Measurements from ENCODE around the gene TSC22D1. TPM values are rescaled to one million over a fixed set of nuclear protein-coding genes. Genes with fewer than 3 reads are reported as not detected.

The TSC22D1 gene
- total RNA-seq (2012; rRNA removed) (30.8 and 52.2 TPM in 2 replicates), polyA plus RNA-seq (2012; rRNA removed) (42.2 and 44.9 TPM in 2 replicates), Bru-seq, nascent RNA (percentile 95 among the genes with signal in this experiment), BruChase-seq, experiment 1, labeled RNA remaining after a 6-hour chase (percentile 96 among the genes with signal in this experiment), BruChase-seq, experiment 2, labeled RNA remaining after a 2-hour chase (percentile 98 among the genes with signal in this experiment)
- 31.4 and 37.1 TPM in 2 replicates for polyA plus RNA-seq (2012; cell fraction: cytosol; rRNA removed)
- 42.3 and 132 TPM in 2 replicates for polyA plus RNA-seq (2012; cell fraction: nucleus; rRNA removed; ENCODE audit: low replicate concordance)
- long read RNA-seq, full-length matches to known transcripts: 66 of 85 reads
- long read RNA-seq, partial matches to known transcripts: 0 of 85 reads
- long read RNA-seq, other reads (novel, unspliced or antisense): 19 of 85 reads

DNA sequence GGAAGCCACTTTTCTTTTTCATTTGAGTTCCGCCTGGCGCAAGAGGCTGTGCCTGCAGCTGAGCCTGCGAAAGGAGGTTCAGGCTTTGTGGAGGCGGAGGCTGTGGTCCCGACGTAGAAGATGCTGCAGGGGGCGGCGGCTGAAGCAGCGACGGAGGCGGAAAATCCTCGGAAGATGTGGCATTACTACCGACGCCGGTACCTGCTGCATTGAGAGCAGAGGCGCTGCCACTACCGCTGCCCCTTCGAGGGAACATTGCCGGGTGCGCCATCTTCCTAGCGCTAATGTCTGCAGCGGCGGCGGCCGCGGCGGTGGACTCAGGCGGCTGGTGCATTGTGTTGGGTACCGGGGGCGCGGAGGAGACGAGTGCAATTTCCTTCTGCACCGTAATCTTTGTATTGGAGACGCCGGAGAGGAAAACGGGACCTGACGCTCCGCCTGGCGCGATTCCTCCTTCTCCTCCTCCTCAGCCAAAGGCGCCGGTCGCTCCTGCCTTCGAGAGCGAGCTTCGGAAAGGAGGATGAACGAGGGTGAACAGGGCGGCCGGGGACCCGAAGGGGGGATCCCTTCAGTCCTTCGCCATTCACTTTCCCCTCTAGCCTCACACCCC, at the start of gene TSC22D1:
Gene TSC22D1, minus strand, starts transcription at position 590 of the 610 bp plus-strand sequence. Its CDS starts 256 bp downstream, at position 334.
- Histone ChIP-seq H2BK120ac (ENCODE audit: low read depth, low read length) (peak within 1 kb of the TSS; percentile 68), H3K4me3 (ENCODE audit: insufficient read depth, low read depth, low read length) (peak within 1 kb of the TSS; percentile 80), H4K5ac (ENCODE audit: low read depth, low read length) (peak within 1 kb of the TSS; percentile 25; the same call in 1 of the 2 replicates), H2BK20ac (ENCODE audit: low read depth, low read length) (peak within 1 kb of the TSS; percentile 20; the same call in 1 of the 2 replicates), H3K23ac (ENCODE audit: low read depth, low read length) (peak within 1 kb of the TSS; percentile 87), H3K9ac (ENCODE audit: low read depth, low read length) (peak within 1 kb of the TSS; percentile 87), H3K36me3 (ENCODE audit: control insufficient read depth, insufficient read depth, low read length) (peaks cover 11% of the 10 kb centered on the region), H4K8ac (ENCODE audit: low read depth in 2 of 2, low read length in 2 of 2) (peak within 1 kb of the TSS; percentile 59 to 60; a peak in 2 of 4 replicates), H2AK9ac (replicated peaks; ENCODE audit: low read depth, low read length, poor library complexity) (peak within 1 kb of the TSS; percentile 90), H3K14ac (replicated peaks; ENCODE audit: low read depth, low read length) (peak within 1 kb of the TSS; percentile 81), H3K4ac (ENCODE audit: low read depth, low read length) (peak within 1 kb of the TSS; percentile 83), H3K9me3 (ENCODE audit: control insufficient read depth, insufficient read depth, low read length) (no peaks in the 10 kb centered on the region), H2AFZ (replicated peaks; ENCODE audit: low read length, poor library complexity) (peak within 1 kb of the TSS; percentile 92), H2BK15ac (ENCODE audit: low read depth, low read length) (peak within 1 kb of the TSS; percentile 28; the same call in 1 of the 3 replicates), H3K79me1 (ENCODE audit: low read depth in 1 of 2, low read length in 2 of 2) (peaks cover 24 to 44% of the 10 kb centered on the region in 2 experiments), H4K20me1 (ENCODE audit: insufficient read depth, low read length) (peaks cover 35% of the 10 kb centered on the region), H3K4me2 (ENCODE audit: low read depth, low read length) (peak within 1 kb of the TSS; percentile 94), H2AK5ac (ENCODE audit: low read depth, low read length) (peak within 1 kb of the TSS; percentile 53), H3K4me1 (ENCODE audit: control insufficient read depth, insufficient read depth, low read length) (peaks cover 24% of the 10 kb centered on the region), H3K27me3 (ENCODE audit: control insufficient read depth, insufficient read depth, low read length) (no peaks in the 10 kb centered on the region), H3K56ac (ENCODE audit: extremely low read depth, insufficient read depth, low read length) (peak within 1 kb of the TSS; percentile 53), H2BK5ac (ENCODE audit: low read depth, low read length, poor library complexity, severe bottlenecking) (peak within 1 kb of the TSS; percentile 84), H3K18ac (ENCODE audit: low read depth, low read length) (peak within 1 kb of the TSS; percentile 50), H4K91ac (ENCODE audit: insufficient read depth, low read depth, low read length) (peak within 1 kb of the TSS; percentile 69), H3K27ac (ENCODE audit: insufficient read depth, low read length) (peak within 1 kb of the TSS; percentile 91), H3K9me1 (ENCODE audit: insufficient read depth, low read length) (peaks cover 23% of the 10 kb centered on the region)
- dilution Hi-C loops (cut with HindIII; ENCODE audit: low sequenced_read_pairs, unreplicated experiment): no loop called here
- intact Hi-C loops (cut with micrococcal nuclease): loop anchor here (2.0 to 5.0 kb wide), 6 partner anchors 93 to 397 kb away; no protein-coding TSS in a partner anchor
- ChIA-PET CTCF (no interaction called here), POLR2A (ENCODE audit: unreplicated experiment) (interaction anchor here (0.6 kb wide), 2 partner anchors 129 to 350 kb away, joined by 3 to 4 read pairs; no protein-coding TSS in a partner anchor)
- BruUV-seq (replicated peaks): no TSS peak
- DNase-seq (peak; percentile 56), ATAC-seq (ENCODE audit: low read depth) (peak; percentile 1; the same call in 1 of the 2 replicates)
- 1% methylated on average over 19 of the region's 51 CpGs; no CpG with 5 or more reads in 1 of the 2 experiments for WGBS, 2 experiments (ENCODE audit: extremely low coverage in 2 of 2, insufficient read length in 1 of 2)
- in situ Hi-C loops (cut with MboI; ENCODE audit: low sequenced_read_pairs): no loop called here
- TF ChIP-seq RAD21 (IDR thresholded peaks at IDR 0.05; ENCODE audit: low read length) (0 out of 2 replicates have a peak, but pooled peaks have one; percentile 7), MXI1 (IDR thresholded peaks at IDR 0.05; ENCODE audit: borderline replicate concordance, low read depth, low read length) (0 out of 2 replicates have a peak, but pooled peaks have one; percentile 3), NFE2L2 (IDR thresholded peaks at IDR 0.05; ENCODE audit: low read depth, low read length) (no peak)

Measured in IMR-90 (cell line).